ENCODE data around the gene TMEM40. TPM values are rescaled to one million over a fixed set of nuclear protein-coding genes. Genes with fewer than 3 reads are reported as not detected.

The TMEM40 gene
- total and polyA plus RNA-seq, 2 experiments from 2014 or later = 0.14 to 0.48 TPM

DNA sequence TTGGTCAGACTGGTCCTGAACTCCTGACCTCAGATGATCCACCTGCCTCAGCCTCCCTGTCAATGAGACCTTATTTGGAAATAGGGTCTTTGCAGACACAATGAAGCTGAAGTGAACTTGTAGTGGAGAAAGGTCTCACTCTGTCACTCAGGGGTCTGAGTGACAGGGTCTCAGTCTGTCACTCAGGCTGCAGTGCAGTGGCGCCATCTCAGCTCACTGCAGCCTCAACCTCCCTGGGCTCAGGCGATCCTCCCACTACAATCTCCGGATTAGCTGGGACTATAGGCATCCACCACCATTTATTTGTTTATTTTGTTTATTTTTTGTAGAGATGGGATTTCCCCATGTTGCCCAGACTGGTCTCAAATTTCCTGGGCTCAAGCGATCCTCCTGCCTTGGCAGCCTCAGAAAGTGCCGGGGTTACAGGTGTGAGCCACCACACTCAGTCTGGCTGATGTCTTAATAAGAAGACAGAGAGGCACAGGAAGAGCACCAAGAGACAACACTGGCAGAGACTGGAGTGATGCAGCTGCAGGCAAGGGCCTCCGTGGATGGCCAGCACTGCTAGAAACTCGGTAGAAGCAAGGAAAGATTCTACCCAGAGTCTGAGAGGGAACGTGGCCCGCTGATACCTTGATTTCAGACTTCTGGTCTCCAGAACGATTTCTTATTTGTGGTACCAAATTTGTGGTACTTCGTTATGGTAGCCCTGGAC lies 68.9 kb downstream of the TMEM40 start (continued):
- TF ChIP-seq, protein P1, sequence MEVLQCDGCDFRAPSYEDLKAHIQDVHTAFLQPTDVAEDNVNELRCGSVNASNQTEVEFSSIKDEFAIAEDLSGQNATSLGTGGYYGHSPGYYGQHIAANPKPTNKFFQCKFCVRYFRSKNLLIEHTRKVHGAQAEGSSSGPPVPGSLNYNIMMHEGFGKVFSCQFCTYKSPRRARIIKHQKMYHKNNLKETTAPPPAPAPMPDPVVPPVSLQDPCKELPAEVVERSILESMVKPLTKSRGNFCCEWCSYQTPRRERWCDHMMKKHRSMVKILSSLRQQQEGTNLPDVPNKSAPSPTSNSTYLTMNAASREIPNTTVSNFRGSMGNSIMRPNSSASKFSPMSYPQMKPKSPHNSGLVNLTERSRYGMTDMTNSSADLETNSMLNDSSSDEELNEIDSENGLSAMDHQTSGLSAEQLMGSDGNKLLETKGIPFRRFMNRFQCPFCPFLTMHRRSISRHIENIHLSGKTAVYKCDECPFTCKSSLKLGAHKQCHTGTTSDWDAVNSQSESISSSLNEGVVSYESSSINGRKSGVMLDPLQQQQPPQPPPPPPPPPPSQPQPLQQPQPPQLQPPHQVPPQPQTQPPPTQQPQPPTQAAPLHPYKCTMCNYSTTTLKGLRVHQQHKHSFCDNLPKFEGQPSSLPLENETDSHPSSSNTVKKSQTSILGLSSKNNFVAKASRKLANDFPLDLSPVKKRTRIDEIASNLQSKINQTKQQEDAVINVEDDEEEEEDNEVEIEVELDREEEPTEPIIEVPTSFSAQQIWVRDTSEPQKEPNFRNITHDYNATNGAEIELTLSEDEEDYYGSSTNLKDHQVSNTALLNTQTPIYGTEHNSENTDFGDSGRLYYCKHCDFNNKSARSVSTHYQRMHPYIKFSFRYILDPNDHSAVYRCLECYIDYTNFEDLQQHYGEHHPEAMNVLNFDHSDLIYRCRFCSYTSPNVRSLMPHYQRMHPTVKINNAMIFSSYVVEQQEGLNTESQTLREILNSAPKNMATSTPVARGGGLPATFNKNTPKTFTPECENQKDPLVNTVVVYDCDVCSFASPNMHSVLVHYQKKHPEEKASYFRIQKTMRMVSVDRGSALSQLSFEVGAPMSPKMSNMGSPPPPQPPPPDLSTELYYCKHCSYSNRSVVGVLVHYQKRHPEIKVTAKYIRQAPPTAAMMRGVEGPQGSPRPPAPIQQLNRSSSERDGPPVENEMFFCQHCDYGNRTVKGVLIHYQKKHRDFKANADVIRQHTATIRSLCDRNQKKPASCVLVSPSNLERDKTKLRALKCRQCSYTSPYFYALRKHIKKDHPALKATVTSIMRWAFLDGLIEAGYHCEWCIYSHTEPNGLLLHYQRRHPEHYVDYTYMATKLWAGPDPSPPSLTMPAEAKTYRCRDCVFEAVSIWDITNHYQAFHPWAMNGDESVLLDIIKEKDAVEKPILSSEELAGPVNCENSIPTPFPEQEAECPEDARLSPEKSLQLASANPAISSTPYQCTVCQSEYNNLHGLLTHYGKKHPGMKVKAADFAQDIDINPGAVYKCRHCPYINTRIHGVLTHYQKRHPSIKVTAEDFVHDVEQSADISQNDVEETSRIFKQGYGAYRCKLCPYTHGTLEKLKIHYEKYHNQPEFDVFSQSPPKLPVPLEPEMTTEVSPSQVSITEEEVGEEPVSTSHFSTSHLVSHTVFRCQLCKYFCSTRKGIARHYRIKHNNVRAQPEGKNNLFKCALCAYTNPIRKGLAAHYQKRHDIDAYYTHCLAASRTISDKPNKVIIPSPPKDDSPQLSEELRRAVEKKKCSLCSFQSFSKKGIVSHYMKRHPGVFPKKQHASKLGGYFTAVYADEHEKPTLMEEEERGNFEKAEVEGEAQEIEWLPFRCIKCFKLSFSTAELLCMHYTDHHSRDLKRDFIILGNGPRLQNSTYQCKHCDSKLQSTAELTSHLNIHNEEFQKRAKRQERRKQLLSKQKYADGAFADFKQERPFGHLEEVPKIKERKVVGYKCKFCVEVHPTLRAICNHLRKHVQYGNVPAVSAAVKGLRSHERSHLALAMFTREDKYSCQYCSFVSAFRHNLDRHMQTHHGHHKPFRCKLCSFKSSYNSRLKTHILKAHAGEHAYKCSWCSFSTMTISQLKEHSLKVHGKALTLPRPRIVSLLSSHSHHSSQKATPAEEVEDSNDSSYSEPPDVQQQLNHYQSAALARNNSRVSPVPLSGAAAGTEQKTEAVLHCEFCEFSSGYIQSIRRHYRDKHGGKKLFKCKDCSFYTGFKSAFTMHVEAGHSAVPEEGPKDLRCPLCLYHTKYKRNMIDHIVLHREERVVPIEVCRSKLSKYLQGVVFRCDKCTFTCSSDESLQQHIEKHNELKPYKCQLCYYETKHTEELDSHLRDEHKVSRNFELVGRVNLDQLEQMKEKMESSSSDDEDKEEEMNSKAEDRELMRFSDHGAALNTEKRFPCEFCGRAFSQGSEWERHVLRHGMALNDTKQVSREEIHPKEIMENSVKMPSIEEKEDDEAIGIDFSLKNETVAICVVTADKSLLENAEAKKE (CRISPR knock-in tag; IDR thresholded peaks at IDR 0.05) = no peak
- TF ChIP-seq, protein P2, sequence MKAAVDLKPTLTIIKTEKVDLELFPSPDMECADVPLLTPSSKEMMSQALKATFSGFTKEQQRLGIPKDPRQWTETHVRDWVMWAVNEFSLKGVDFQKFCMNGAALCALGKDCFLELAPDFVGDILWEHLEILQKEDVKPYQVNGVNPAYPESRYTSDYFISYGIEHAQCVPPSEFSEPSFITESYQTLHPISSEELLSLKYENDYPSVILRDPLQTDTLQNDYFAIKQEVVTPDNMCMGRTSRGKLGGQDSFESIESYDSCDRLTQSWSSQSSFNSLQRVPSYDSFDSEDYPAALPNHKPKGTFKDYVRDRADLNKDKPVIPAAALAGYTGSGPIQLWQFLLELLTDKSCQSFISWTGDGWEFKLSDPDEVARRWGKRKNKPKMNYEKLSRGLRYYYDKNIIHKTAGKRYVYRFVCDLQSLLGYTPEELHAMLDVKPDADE (IDR thresholded peaks at IDR 0.05) = no peak
- TF ChIP-seq POLR2AphosphoS5 (IDR thresholded peaks at IDR 0.05; ENCODE audit: low read depth) (no peak), STAT1 (IDR thresholded peaks at IDR 0.05; ENCODE audit: unreplicated experiment) (no peak)

DNA sequence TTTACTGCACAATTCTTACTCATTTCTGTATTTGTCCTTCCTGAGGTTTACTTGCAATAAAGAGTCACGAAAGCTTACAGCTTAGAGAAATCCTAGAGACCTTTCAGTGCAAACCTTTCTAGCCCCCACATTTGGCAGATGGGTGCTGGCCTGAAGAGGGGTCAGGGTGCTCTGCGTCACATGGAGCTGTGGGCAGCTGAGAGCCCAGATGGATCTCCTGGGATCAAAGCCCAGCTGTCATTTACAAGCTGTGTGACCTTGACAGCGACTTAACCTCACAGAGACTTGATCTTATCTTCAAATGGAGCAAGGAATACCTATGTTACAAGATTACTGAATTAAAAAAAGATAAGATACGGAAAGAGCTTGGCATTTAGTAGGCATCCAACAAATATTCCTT lies 71.1 kb downstream of the TMEM40 start:
- no peak for ATAC-seq
- H4K20me1 ChIP-seq (replicated peaks; ENCODE audit: insufficient read depth) = no peaks in the 10 kb centered on the region
- H3K4me2 ChIP-seq = no peak overlapping the region
- H2AFZ ChIP-seq = no peak overlapping the region; the same call in 1 of the 2 replicates
- H3F3A ChIP-seq (replicated peaks; ENCODE audit: low read depth) = no peaks in the 10 kb centered on the region
- no peaks in the 10 kb centered on the region for H3K36me3 ChIP-seq (ENCODE audit: insufficient read depth)
- H3K4me1 ChIP-seq (ENCODE audit: insufficient read depth) = no peaks in the 10 kb centered on the region
- no peak overlapping the region for H3K27ac Mint-ChIP-seq
- peaks cover 2% of the 10 kb centered on the region for H3K27me3 Mint-ChIP-seq (ENCODE audit: insufficient read depth, low read depth, poor library complexity)
- H3K9me3 Mint-ChIP-seq = no peaks in the 10 kb centered on the region; the same call in 2 of the 3 replicates
- H3K27me3 ChIP-seq (ENCODE audit: insufficient read depth) = no peaks in the 10 kb centered on the region
- H3K4me1 Mint-ChIP-seq = no peaks in the 10 kb centered on the region
- H3K27ac ChIP-seq (ENCODE audit: low read depth) = no peak overlapping the region
- no peak for DNase-seq (ENCODE audit: low spot score)
- H3K79me2 ChIP-seq (replicated peaks; ENCODE audit: insufficient read depth) = no peaks in the 10 kb centered on the region
- H3K4me3 ChIP-seq = no peak overlapping the region
- H3K9me2 ChIP-seq (ENCODE audit: insufficient read depth) = no peaks in the 10 kb centered on the region
- H3K4me3 Mint-ChIP-seq = no peak overlapping the region
- H3K36me3 Mint-ChIP-seq (ENCODE audit: low read depth) = no peaks in the 10 kb centered on the region
- TF ChIP-seq STAT1 (IDR thresholded peaks at IDR 0.05; ENCODE audit: unreplicated experiment) = no peak
- TF ChIP-seq NANOG (IDR thresholded peaks at IDR 0.05; ENCODE audit: borderline replicate concordance) = no peak
- no peak for TF ChIP-seq EZH2phosphoT487 (IDR thresholded peaks at IDR 0.05; ENCODE audit: unreplicated experiment)
- TF ChIP-seq, protein P1 (CRISPR knock-in tag; IDR thresholded peaks at IDR 0.05) = no peak
- no peak for TF ChIP-seq EZH2 (IDR thresholded peaks at IDR 0.05; ENCODE audit: low read depth, unreplicated experiment)
- TF ChIP-seq JUNB (IDR thresholded peaks at IDR 0.05; ENCODE audit: unreplicated experiment) = no peak

Data from GM23338 (cell line).